GM12874 (cell line): ENCODE data around the gene CPLX1.

ENCODE experiments used
- TF ChIP-seq, protein P1 (sequence below): IDR thresholded peaks from 2 replicates; pipeline ENCODE4 v1.5.1; 2011; ENCODE audit warnings: low read depth, mild to moderate bottlenecking, control low read depth, low read length, moderate library complexity; ENCODE audit not compliant: insufficient read depth

CPLX1 gene

DNA sequence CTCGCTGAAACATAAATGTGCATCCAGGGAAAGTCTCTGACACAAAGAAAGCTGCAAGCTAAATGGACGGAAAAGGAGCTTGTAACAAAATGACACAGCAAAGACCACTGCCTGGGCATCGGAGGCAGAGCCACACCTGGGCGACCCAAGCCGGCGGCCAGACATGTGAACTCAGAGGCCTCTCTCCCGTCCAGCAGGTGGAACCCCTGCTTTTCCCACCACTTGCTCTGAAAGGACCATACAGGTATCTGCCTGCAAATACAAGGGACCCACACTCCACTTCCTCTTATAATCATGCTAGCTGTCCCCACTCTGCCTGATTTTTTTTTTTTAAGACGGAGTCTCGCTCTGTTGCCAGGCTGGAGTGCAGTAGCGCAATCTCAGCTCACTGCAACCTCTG, 12.0 kb downstream of the CPLX1 start:
- TF ChIP-seq, protein P1, sequence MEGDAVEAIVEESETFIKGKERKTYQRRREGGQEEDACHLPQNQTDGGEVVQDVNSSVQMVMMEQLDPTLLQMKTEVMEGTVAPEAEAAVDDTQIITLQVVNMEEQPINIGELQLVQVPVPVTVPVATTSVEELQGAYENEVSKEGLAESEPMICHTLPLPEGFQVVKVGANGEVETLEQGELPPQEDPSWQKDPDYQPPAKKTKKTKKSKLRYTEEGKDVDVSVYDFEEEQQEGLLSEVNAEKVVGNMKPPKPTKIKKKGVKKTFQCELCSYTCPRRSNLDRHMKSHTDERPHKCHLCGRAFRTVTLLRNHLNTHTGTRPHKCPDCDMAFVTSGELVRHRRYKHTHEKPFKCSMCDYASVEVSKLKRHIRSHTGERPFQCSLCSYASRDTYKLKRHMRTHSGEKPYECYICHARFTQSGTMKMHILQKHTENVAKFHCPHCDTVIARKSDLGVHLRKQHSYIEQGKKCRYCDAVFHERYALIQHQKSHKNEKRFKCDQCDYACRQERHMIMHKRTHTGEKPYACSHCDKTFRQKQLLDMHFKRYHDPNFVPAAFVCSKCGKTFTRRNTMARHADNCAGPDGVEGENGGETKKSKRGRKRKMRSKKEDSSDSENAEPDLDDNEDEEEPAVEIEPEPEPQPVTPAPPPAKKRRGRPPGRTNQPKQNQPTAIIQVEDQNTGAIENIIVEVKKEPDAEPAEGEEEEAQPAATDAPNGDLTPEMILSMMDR = no peak

GRCh38 chr4:808860-809570, 16.9 kb downstream of the CPLX1 start:
- TF ChIP-seq, protein P1 = no peak

DNA sequence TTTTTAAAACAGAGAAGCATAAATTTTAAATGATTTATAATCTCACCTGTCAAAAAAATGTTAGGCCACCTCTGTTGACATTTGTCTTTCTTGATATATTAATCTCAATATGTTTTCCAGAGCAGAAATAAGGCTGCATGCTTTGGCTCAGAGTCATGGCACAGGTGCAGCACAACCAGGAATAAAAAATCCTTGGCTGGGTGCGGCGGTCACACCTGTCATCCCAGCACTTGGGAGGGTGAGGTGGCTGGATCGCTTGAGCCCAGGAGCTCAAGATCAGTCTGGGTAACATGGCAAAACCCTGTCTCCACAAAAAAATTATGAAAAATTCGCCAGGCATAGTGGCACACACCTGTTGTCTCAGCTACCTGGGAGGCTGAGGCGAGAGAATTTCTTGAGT, 18.1 kb downstream of the CPLX1 start:
- TF ChIP-seq, protein P1 = no peak

- TF ChIP-seq, protein P1 = no peak
Observed at GRCh38 chr4:804804-805203, 21.1 kb downstream of the CPLX1 start.

DNA sequence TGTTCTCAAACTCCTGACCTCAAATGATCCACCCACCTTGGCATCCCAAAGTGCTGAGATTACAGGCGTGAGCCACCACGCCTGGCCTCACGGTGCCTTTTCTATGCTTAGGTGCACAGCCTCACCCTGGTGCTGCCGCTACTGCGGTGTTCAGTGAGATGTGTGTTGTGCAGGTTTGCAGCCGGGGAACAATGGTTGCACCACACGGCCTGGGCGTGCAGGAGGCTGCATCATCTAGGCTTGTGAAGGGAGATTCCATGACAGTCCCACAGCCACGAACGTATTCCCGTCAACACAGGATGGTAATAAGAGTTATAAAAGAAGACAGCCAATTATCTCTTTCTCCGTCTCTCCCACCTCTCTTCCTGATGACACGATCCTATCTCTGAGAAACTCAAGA, 22.0 kb downstream of the CPLX1 start:
- TF ChIP-seq, protein P1 = no peak

GRCh38 chr4:801436-802124, 24.3 kb downstream of the CPLX1 start:
- TF ChIP-seq, protein P1 = no peak

DNA sequence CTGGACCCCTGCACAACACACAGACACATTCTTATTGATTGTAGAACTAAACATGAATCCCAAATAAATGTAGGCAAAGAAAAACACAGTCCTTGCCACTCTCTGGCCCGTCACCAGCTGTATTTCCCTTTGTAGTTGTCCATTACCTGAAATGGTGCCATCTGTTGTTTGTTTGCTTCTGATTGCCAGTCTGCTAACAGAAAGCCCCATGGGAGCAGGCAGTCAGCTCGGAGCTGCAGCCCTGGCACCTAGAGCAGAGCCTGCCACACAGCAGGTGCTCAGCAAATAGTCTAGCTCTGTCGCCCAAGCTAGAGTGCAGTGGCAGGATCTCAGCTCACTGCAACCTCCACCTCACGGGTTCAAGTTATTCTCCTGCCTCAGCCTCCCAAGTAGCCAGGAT, 28.9 kb downstream of the CPLX1 start:
- TF ChIP-seq, protein P1 = no peak
